AG09309 (cell line): ENCODE measurements around the gene ADAMTS3.
A peak's percentile ranks its signal among the peaks of the same experiment; 100 is the strongest.

Experiments used
- DNase-seq: peaks from one replicate; pipeline ENCODE4 v3.0.0-alpha.2; 2010; ENCODE audit warnings: low read depth
- H3K4me3 ChIP-seq: 2 replicates; pipeline ENCODE4 v1.5.1; 2011; ENCODE audit warnings: mild to moderate bottlenecking, low read depth, low read length, moderate library complexity; ENCODE audit not compliant: control insufficient read depth
- CTCF ChIP-seq: IDR thresholded peaks from 2 replicates; pipeline ENCODE4 v1.5.1; 2011; ENCODE audit warnings: mild to moderate bottlenecking, low read depth, low read length, inconsistent platforms; ENCODE audit not compliant: insufficient read depth, control insufficient read depth; ENCODE audit errors: missing control alignments

The ADAMTS3 gene

GRCh38 chr4:72302981-72303704 is 265.9 kb downstream of the ADAMTS3 start:
- TF ChIP-seq CTCF, result peak; percentile 58
- no peak overlapping the region for H3K4me3 ChIP-seq
- no peak for DNase-seq

- H3K4me3 ChIP-seq, result no peak overlapping the region
- TF ChIP-seq CTCF, result no peak
- no peak for DNase-seq
Measured at GRCh38 chr4:72301759-72302158, 267.3 kb downstream of the ADAMTS3 start.

- H3K4me3 ChIP-seq, result no peak overlapping the region
- no peak for TF ChIP-seq CTCF
- DNase-seq, result no peak
Measured at GRCh38 chr4:72300126-72300525, 268.9 kb downstream of the ADAMTS3 start.

- DNase-seq, result no peak
- no peak overlapping the region for H3K4me3 ChIP-seq
Measured at GRCh38 chr4:72295966-72296557, 273.0 kb downstream of the ADAMTS3 start.

GRCh38 chr4:72290737-72291136 is 278.3 kb downstream of the ADAMTS3 start:
- no peak for DNase-seq
- no peak for TF ChIP-seq CTCF

More at GRCh38 chr4:72295966-72296557, 273.0 kb downstream of the ADAMTS3 start:
- TF ChIP-seq CTCF, result peak; percentile 78

GRCh38 chr4:72286910-72287309 is 282.1 kb downstream of the ADAMTS3 start:
- no peak for DNase-seq
- no peak overlapping the region for H3K4me3 ChIP-seq
- TF ChIP-seq CTCF, result no peak

More at GRCh38 chr4:72290737-72291136, 278.3 kb downstream of the ADAMTS3 start:
- no peak overlapping the region for H3K4me3 ChIP-seq

- peak; percentile 2 for TF ChIP-seq CTCF
- no peak for DNase-seq
- no peak overlapping the region for H3K4me3 ChIP-seq
Measured at GRCh38 chr4:72286185-72286584, 282.8 kb downstream of the ADAMTS3 start.
